Endodermal cell (in vitro differentiated cells): ENCODE measurements around the gene CLCF1. TPM values are rescaled to one million over a fixed set of nuclear protein-coding genes. Genes with fewer than 3 reads are reported as not detected.

Experiments
- DNase-seq: peaks from one replicate; pipeline ENCODE4 v3.0.0-alpha.2; 2017
- H3K27ac ChIP-seq: 2 replicates; pipeline ENCODE4 v1.5.1; 2013; ENCODE audit warnings: mild to moderate bottlenecking, low read depth, low read length, moderate library complexity
- H3K27me3 ChIP-seq: 2 replicates; pipeline ENCODE4 v1.6.1; 2013; ENCODE audit warnings: mild to moderate bottlenecking, low read length, moderate library complexity; ENCODE audit not compliant: insufficient read depth, control insufficient read depth, poor library complexity, severe bottlenecking
- H3K36me3 ChIP-seq: 2 replicates; pipeline ENCODE4 v1.7.0; 2013; ENCODE audit warnings: mild to moderate bottlenecking, low read length, moderate library complexity; ENCODE audit not compliant: control insufficient read depth, insufficient read depth
- H3K4me1 ChIP-seq: one replicate; pipeline ENCODE4 v1.7.0; 2013; ENCODE audit warnings: low read length; ENCODE audit not compliant: control insufficient read depth, insufficient read depth
- H3K4me3 ChIP-seq: 2 replicates; pipeline ENCODE4 v1.5.1; 2013; ENCODE audit warnings: mild to moderate bottlenecking, low read length, moderate library complexity
- H3K9ac ChIP-seq: 2 replicates; pipeline ENCODE4 v1.6.1; 2013; ENCODE audit warnings: mild to moderate bottlenecking, low read length, moderate library complexity; ENCODE audit not compliant: poor library complexity, severe bottlenecking; ENCODE audit errors: extremely low read depth
- H3K9me3 ChIP-seq: 2 replicates; pipeline ENCODE4 v1.6.1; 2013; ENCODE audit warnings: mild to moderate bottlenecking, low read length, moderate library complexity; ENCODE audit not compliant: control insufficient read depth
- H3K27ac Mint-ChIP-seq: 2 replicates; pipeline ENCODE4 v1.8.0; 2020; ENCODE audit warnings: mixed read lengths
- H3K27me3 Mint-ChIP-seq: 2 replicates; pipeline ENCODE4 v1.8.0; 2021; ENCODE audit warnings: mild to moderate bottlenecking, mixed read lengths; ENCODE audit not compliant: insufficient read depth
- H3K36me3 Mint-ChIP-seq: 2 replicates; pipeline ENCODE4 v1.8.0; 2020; ENCODE audit warnings: low read depth, mixed read lengths
- H3K4me1 Mint-ChIP-seq: 2 replicates; pipeline ENCODE4 v1.8.0; 2020; ENCODE audit warnings: mixed read lengths
- H3K4me3 Mint-ChIP-seq: 2 replicates; pipeline ENCODE4 v1.8.0; 2020; ENCODE audit warnings: mild to moderate bottlenecking, moderate library complexity, mixed read lengths
- H3K9me3 Mint-ChIP-seq: 2 replicates; pipeline ENCODE4 v1.8.0; 2020; ENCODE audit warnings: mild to moderate bottlenecking, mixed read lengths
- WGBS, 2 experiments: methylation state at CpG; one replicate each; pipeline versions ENCODE4 v1.1.5 to v1.1.7; 2013; ENCODE audit warnings: missing lambda C conversion rate in 2 of 2, mixed read lengths in 1 of 2; ENCODE audit not compliant: insufficient coverage in 1 of 2, insufficient read length in 1 of 2; 5-methylcytosine and 5-hydroxymethylcytosine counted together
- long read RNA-seq, 4 experiments: library from polyadenylated mRNA in 2 of 4; library from RNA in 1 of 4; library from capped mRNA in 1 of 4; stranded (forward) in 3 of 4; unstranded in 1 of 4; transcript quantifications; one replicate each; pipeline ENCODE4 v2.0.0, GENCODE V29; 2020 to 2021; ENCODE audit warnings: inconsistent platforms in 1 of 4
- polyA plus RNA-seq, 2 experiments: library from polyadenylated mRNA; stranded (reverse); fragments of 50-300 nt; gene quantifications; one replicate each; pipeline ENCODE4 v1.2.3, GENCODE V29; 2013
- total RNA-seq, 2 donors: library from RNA; stranded (reverse); fragmentation: NEBNext Ultra II Directional in 1 of 2; extraction: Animal tissue kit (Norgen Biotek cat#: 25700) in 1 of 2; gene quantifications; 2 replicates in 1 of 2; 3 replicates in 1 of 2; pipeline ENCODE4 v1.2.1, GENCODE V29; 2021
- TF ChIP-seq, protein P1 (sequence below): fragments of 200-600 bp; sonication (generic); conservative IDR thresholded peaks from 2 replicates; pipeline ENCODE4 v1.5.0; 2021; ENCODE audit warnings: antibody characterized with exemption, mild to moderate bottlenecking

CLCF1 gene
- total RNA-seq = 1 to 10 TPM; 3.6 to 4.8 TPM
- 2.4 TPM for polyA plus RNA-seq (2013, experiment 1 of 2)
- 2.6 TPM for polyA plus RNA-seq (2013, experiment 2 of 2)
- long read RNA-seq, experiment 1, partial matches to known transcripts = 0 of 3 reads
- long read RNA-seq, experiment 1, other reads (novel, unspliced or antisense) = 1 of 3 reads
- long read RNA-seq, experiment 2, partial matches to known transcripts = 0 of 11 reads
- long read RNA-seq, experiment 2, other reads (novel, unspliced or antisense) = 8 of 11 reads
- long read RNA-seq, experiment 3, transcript CLCF1-201 (3 exons, 1,844 nt) = major isoform, 5 of 6 reads
- long read RNA-seq, experiment 3, partial matches to known transcripts = 0 of 6 reads
- long read RNA-seq, experiment 3, other reads (novel, unspliced or antisense) = 1 of 6 reads
- long read RNA-seq, experiment 4, partial matches to known transcripts = 0 of 4 reads
- long read RNA-seq, experiment 4, other reads (novel, unspliced or antisense) = 3 of 4 reads

DNA sequence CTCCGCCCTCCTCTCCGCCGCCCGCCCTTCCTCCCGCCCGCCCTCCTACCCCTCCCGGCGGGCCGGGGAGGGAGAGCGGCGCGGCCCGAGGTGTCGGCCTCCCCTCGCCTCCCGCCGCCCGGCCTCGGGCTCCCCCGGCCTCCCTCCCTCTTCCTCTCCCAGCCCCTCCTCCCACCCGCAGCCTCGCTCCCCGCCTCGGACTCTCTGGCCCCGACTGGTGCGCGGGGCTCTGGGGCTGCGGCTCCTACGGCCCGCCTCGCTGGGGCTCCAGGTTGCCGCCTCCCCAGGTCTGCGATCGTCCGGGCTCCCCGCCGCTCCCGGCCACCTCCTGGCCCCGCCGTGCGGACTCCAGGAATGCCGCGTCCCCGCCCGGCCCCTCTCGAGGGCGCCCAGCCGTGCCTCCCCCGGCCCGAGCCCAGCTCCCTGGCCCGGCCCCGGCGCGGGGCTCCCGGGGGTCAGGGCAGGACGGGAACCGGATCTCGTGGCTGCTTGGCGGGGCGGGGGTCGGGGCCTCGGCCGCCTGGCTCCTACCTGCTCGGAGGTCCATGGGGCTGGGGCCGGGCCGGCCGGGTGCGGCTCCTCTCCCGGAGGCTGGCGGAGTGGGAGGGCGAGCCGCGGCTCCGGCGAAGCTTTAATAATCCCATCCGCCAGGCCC is at the start of gene CLCF1:
CLCF1 (minus strand) TSS at position 606 of the 655 bp plus-strand sequence; CDS start at position 547, 59 bp downstream.
- peak within 1 kb of the TSS; percentile 76 for H3K4me3 Mint-ChIP-seq
- H3K4me1 Mint-ChIP-seq = peaks cover 44% of the 10 kb centered on the region
- H3K27me3 Mint-ChIP-seq = peaks cover 59% of the 10 kb centered on the region
- H3K36me3 Mint-ChIP-seq = no peaks in the 10 kb centered on the region
- peak within 1 kb of the TSS; percentile 92 for H3K27ac Mint-ChIP-seq
- no peaks in the 10 kb centered on the region for H3K9me3 ChIP-seq
- TF ChIP-seq, protein P1, sequence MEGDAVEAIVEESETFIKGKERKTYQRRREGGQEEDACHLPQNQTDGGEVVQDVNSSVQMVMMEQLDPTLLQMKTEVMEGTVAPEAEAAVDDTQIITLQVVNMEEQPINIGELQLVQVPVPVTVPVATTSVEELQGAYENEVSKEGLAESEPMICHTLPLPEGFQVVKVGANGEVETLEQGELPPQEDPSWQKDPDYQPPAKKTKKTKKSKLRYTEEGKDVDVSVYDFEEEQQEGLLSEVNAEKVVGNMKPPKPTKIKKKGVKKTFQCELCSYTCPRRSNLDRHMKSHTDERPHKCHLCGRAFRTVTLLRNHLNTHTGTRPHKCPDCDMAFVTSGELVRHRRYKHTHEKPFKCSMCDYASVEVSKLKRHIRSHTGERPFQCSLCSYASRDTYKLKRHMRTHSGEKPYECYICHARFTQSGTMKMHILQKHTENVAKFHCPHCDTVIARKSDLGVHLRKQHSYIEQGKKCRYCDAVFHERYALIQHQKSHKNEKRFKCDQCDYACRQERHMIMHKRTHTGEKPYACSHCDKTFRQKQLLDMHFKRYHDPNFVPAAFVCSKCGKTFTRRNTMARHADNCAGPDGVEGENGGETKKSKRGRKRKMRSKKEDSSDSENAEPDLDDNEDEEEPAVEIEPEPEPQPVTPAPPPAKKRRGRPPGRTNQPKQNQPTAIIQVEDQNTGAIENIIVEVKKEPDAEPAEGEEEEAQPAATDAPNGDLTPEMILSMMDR = no peak
- WGBS, 2 experiments = 0% methylated on average over 7 to 76 of the region's 76 CpGs
- H3K4me3 ChIP-seq = peak within 1 kb of the TSS; percentile 81
- H3K27me3 ChIP-seq = no peaks in the 10 kb centered on the region
- no peak within 1 kb of the TSS for H3K27ac ChIP-seq
- no peaks in the 10 kb centered on the region for H3K9me3 Mint-ChIP-seq
- no peaks in the 10 kb centered on the region for H3K36me3 ChIP-seq
- DNase-seq = peak; percentile 88
- peaks cover 30% of the 10 kb centered on the region for H3K4me1 ChIP-seq
- H3K9ac ChIP-seq = peak within 1 kb of the TSS; percentile 69

DNA sequence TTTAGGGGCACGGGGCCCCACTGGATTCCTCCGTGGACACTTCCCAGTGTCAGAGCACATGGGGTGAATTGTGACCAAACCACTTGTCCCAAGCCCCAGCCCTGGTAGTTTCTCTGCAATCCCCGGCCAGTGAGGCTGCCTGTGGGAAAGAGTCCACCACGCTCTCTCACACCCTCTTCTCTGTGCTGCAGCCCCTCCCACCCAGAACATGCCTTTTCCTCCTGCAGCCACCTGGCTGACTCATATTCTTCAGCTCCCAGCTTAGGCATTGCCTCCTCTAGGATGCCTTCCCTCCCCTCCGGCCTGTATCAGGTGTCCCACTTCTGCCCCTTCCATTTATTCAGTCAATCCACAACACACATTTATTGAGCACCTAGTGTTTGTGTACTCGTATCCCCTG is 49.5 kb upstream of the CLCF1 start:
- H3K4me1 Mint-ChIP-seq = peaks cover 3% of the 10 kb centered on the region
- TF ChIP-seq, protein P1 = no peak
- DNase-seq = peak; percentile 78
- no peak overlapping the region for H3K27ac ChIP-seq
- H3K9ac ChIP-seq = no peak overlapping the region
- no peak overlapping the region for H3K4me3 Mint-ChIP-seq
- peaks cover 5% of the 10 kb centered on the region for H3K27me3 ChIP-seq
- WGBS, 2 experiments = 78 to 83% methylated on average over 4 to 6 of the region's 6 CpGs
- peaks cover 1% of the 10 kb centered on the region for H3K4me1 ChIP-seq
- no peaks in the 10 kb centered on the region for H3K36me3 ChIP-seq
- H3K4me3 ChIP-seq = no peak overlapping the region
- H3K27me3 Mint-ChIP-seq = peaks cover 5% of the 10 kb centered on the region
- no peaks in the 10 kb centered on the region for H3K9me3 ChIP-seq
- no peaks in the 10 kb centered on the region for H3K36me3 Mint-ChIP-seq
- peak overlapping the region; percentile 45 for H3K27ac Mint-ChIP-seq
- H3K9me3 Mint-ChIP-seq = no peaks in the 10 kb centered on the region

DNA sequence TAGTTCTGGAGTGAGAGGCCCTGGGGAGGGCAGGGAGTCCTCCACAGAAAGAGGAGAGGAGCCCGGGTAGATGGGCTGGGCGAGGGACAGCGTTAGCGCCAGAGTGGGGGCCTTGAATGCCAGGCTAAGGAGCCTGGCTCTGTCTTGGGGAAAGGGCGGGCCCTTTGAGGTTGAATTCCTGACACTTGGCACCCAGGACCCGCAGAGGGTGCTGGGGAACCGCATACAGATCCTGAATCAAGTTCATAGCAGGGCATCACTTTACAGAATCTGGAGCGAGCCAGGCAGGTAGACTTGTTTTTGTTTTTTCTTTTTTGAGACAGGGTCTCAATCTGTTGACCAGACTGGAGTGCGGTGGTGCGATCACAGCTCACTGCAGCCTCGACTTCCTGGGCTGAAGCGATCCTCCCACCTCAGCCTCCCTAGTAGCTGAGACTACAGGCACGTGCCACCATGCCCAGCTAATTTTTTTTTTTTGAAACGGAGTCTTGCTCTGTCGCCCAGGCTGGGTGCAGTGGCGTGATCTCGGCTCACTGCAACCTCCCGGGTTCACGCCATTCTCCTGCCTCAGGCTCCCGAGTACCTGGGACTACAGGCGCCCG is 48.1 kb upstream of the CLCF1 start:
- Histone ChIP-seq H3K27ac (no peak overlapping the region), H3K9ac (no peak overlapping the region)
- H3K27ac Mint-ChIP-seq = no peak overlapping the region

More for the DNA sequence above, 48.1 kb upstream of the CLCF1 start:
- H3K4me3 Mint-ChIP-seq = peak overlapping the region; percentile 46
- WGBS, 2 experiments = 83 to 86% methylated on average over 20 to 22 of the region's 22 CpGs
- Histone ChIP-seq H3K36me3 (no peaks in the 10 kb centered on the region), H3K4me1 (no peaks in the 10 kb centered on the region), H3K4me3 (no peak overlapping the region), H3K9me3 (no peaks in the 10 kb centered on the region), H3K27me3 (peaks cover 5% of the 10 kb centered on the region)
- H3K9me3 Mint-ChIP-seq = no peaks in the 10 kb centered on the region
- peaks cover 5% of the 10 kb centered on the region for H3K27me3 Mint-ChIP-seq
- no peak for DNase-seq
- no peaks in the 10 kb centered on the region for H3K36me3 Mint-ChIP-seq
- TF ChIP-seq, protein P1 = no peak
- H3K4me1 Mint-ChIP-seq = peaks cover 3% of the 10 kb centered on the region
